Activated CD8-positive, alpha-beta memory T cell treated with anti-CD3 and anti-CD28 coated beads, Interleukin-2, amount 10 ng/mL, durations not matched to agents 7 days and 5 days (primary cell): ENCODE results near the gene KRTAP19-6. TPM values are rescaled to one million over a fixed set of nuclear protein-coding genes. Genes with fewer than 3 reads are reported as not detected.
"Not testable (repeated sequence)": the region's sequence is repeated elsewhere in the genome, so short reads cannot be mapped to it uniquely, and the experiment has no call there.

ENCODE experiments used
- ATAC-seq: fragments of 150-1000 bp; cut with Tn5 transposase; one replicate; pipeline ENCODE4 v1.10.0; 2021; ENCODE audit warnings: moderate library complexity
- CTCF ChIA-PET: fragments of 350-600 bp; sonication (Branson Sonifier 250); formaldehyde crosslinking; loops from one replicate; lab custom pipeline; 2021; ENCODE audit warnings: antibody characterized with exemption; lab: Charles Lee
- DNase-seq: peaks from one replicate; pipeline ENCODE4 v3.0.0-alpha.2; 2020
- H3K27ac Mint-ChIP-seq: one replicate; pipeline ENCODE4 v1.8.0; 2021; ENCODE audit warnings: mild to moderate bottlenecking, mixed read lengths
- H3K27me3 Mint-ChIP-seq: one replicate; pipeline ENCODE4 v1.8.0; 2021; ENCODE audit warnings: mixed read lengths
- H3K36me3 Mint-ChIP-seq: one replicate; pipeline ENCODE4 v1.8.0; 2021; ENCODE audit warnings: mild to moderate bottlenecking, mixed read lengths
- H3K4me1 Mint-ChIP-seq: one replicate; pipeline ENCODE4 v1.8.0; 2021; ENCODE audit warnings: mixed read lengths
- H3K4me3 Mint-ChIP-seq: one replicate; pipeline ENCODE4 v1.8.0; 2021; ENCODE audit warnings: mild to moderate bottlenecking, moderate library complexity, mixed read lengths
- H3K9me3 Mint-ChIP-seq: one replicate; pipeline ENCODE4 v1.8.0; 2022; ENCODE audit warnings: low read depth, mixed read lengths
- total RNA-seq, 2 experiments: library from RNA; stranded (reverse); gene quantifications; one replicate each; pipeline ENCODE4 v1.2.3, GENCODE V29; 2021

KRTAP19-6 gene
- total RNA-seq, 2 experiments from 2014 or later, result not detected

- H3K36me3 Mint-ChIP-seq, result no peaks in the 10 kb centered on the region
- no peaks in the 10 kb centered on the region for H3K9me3 Mint-ChIP-seq
- CTCF ChIA-PET, result no interaction called here
- no peak overlapping the region for H3K4me3 Mint-ChIP-seq
- H3K27me3 Mint-ChIP-seq, result no peaks in the 10 kb centered on the region
- no peaks in the 10 kb centered on the region for H3K4me1 Mint-ChIP-seq
- H3K27ac Mint-ChIP-seq, result no peak overlapping the region
- DNase-seq (no peak), ATAC-seq (no peak)
Observed at GRCh38 chr21:30515681-30516080, 26.0 kb downstream of the KRTAP19-6 start.

DNA sequence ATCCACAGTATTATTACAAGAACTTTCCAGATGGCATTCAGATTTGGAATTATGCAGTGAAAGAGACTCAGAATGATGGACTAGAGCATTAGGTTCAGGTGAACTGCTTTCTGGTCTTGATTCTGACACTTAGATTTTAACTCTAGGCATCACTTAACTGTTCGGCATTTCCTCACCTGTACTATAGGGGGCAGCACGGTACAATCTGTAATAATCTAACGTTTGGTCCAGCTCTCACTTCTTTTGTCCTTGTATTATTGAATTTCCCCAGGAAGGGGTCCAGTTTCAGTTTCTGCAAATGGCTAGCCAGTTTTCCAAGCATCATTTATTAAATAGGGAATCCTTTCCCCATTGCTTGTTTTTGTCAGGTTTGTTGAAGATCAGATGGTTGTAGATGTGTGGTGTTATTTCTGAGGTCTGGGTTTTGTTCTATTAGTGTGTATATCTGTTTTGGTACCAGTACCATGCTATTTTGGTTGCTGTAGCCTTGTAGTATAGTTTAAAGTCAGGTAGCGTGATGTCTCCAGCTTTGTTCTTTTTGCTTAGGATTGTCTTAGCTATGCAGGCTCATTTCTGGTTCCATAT, 36.0 kb downstream of the KRTAP19-6 start:
- CTCF ChIA-PET, result not testable (repeated sequence)

DNA sequence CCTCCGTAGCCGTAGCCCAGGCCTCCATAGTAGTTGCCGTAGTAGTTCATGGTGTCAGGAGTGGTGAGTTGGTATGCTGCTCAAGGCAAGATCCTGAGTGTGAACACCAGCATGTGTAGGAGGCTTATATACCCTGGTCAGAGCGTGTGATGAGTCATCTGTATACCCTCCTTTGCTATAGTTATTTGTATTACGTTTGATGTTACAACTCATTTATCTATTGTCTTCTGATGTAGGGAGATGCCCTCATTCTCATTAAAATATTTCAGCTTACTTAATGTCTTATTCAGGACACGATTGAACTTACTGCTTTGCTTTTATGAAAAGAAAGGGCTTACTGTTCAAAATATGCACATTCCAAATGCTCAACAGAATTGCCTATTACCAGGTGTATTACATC, 39.6 kb downstream of the KRTAP19-6 start, which contains the start of gene KRTAP19-5:
Gene KRTAP19-5 (minus strand): TSS at position 101 of the 400 bp plus-strand sequence. CDS start 51 bp downstream, at position 50.
- Mint-ChIP-seq H3K36me3 (no peaks in the 10 kb centered on the region), H3K4me3 (no peak within 1 kb of the TSS)

More for the DNA sequence above, 36.0 kb downstream of the KRTAP19-6 start:
- not testable (repeated sequence) for H3K27me3 Mint-ChIP-seq, ATAC-seq, H3K9me3 Mint-ChIP-seq, DNase-seq, H3K27ac Mint-ChIP-seq, H3K36me3 Mint-ChIP-seq, H3K4me1 Mint-ChIP-seq, H3K4me3 Mint-ChIP-seq

DNA sequence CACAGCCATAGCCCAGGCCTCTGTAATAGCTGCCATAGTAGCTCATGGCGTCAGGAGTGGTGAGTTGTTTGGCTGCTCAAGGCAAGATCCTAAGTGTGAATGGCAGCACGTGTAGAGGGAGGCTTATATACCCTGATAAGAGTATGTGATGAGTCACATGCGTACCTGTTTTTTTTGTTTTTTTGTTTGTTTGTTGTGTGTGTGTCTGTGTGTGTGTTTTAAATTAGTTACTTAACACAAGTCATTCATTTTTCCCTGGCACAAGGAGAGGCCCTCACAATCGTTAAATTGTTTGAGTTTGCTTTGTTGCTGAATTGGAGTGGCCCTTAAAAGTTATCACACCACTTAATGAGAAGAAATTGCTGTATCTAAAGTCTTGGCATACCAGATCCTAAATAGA, 44.6 kb downstream of the KRTAP19-6 start, which contains the start of gene KRTAP19-4:
Gene KRTAP19-4 (minus strand): TSS at position 101 of the 400 bp plus-strand sequence. CDS start 55 bp downstream, at position 46.
- CTCF ChIA-PET, result no interaction called here
- Mint-ChIP-seq H3K27me3 (no peaks in the 10 kb centered on the region), H3K9me3 (peaks cover 7% of the 10 kb centered on the region), H3K36me3 (no peaks in the 10 kb centered on the region), H3K4me3 (no peak within 1 kb of the TSS), H3K27ac (no peak within 1 kb of the TSS), H3K4me1 (no peaks in the 10 kb centered on the region)
- ATAC-seq (no peak), DNase-seq (no peak)

More for the DNA sequence above, 39.6 kb downstream of the KRTAP19-6 start, which contains the start of gene KRTAP19-5:
- Mint-ChIP-seq H3K9me3 (peaks cover 4% of the 10 kb centered on the region), H3K27ac (no peak within 1 kb of the TSS), H3K4me1 (no peaks in the 10 kb centered on the region), H3K27me3 (no peaks in the 10 kb centered on the region)
- DNase-seq (no peak), ATAC-seq (no peak)
- CTCF ChIA-PET, result no interaction called here

DNA sequence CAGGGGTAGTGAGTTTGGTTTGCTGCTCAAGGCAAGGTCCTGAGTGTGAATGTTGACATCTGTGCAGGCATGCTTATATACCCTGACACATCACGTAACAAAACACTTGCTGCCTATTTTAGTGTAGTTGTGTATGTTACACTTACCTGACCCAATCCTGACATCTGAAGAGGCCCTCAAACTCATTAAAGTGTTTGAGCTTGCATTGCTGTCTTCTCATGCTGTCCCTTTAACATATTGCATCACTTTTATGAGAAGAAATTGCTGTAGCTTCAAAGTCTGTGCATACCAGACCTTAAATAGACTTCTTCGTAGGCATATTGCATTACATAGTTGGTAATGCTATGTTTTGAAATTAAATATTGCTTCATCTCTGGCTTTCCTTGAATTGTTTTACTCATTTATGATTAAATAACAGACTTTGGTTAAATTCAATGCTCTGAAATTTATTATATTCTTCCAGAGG, 49.7 kb downstream of the KRTAP19-6 start, which contains the start of gene KRTAP19-3:
Gene KRTAP19-3 (minus strand): TSS at position 51 of the 466 bp plus-strand sequence. CDS start 56 bp downstream, outside the sequence.
- H3K9me3 Mint-ChIP-seq, result peaks cover 8% of the 10 kb centered on the region
- ATAC-seq, result no peak
- CTCF ChIA-PET, result no interaction called here
- H3K4me3 Mint-ChIP-seq, result no peak within 1 kb of the TSS
- no peak for DNase-seq
- no peaks in the 10 kb centered on the region for H3K27me3 Mint-ChIP-seq
- no peak within 1 kb of the TSS for H3K27ac Mint-ChIP-seq
- no peaks in the 10 kb centered on the region for H3K36me3 Mint-ChIP-seq
- H3K4me1 Mint-ChIP-seq, result no peaks in the 10 kb centered on the region

Other genes starting within 250 kb of the KRTAP19-6 start
- not detected for gene KRTAP26-1, start 221.5 kb downstream of the KRTAP19-6 start, total RNA-seq
- gene KRTAP27-1, start 204.2 kb downstream of the KRTAP19-6 start, total RNA-seq, result not detected
- gene KRTAP23-1, start 193.3 kb downstream of the KRTAP19-6 start, total RNA-seq, result not detected
- gene KRTAP13-2, start 169.6 kb downstream of the KRTAP19-6 start, total RNA-seq, result not detected
- not detected for gene KRTAP13-1, start 145.8 kb downstream of the KRTAP19-6 start, total RNA-seq
- not detected for gene KRTAP13-3, start 115.9 kb downstream of the KRTAP19-6 start, total RNA-seq
- gene KRTAP13-4, start 111.6 kb downstream of the KRTAP19-6 start, total RNA-seq, result not detected
- not detected for gene KRTAP15-1, start 101.6 kb downstream of the KRTAP19-6 start, total RNA-seq
- not detected for gene KRTAP19-1, start 61.5 kb downstream of the KRTAP19-6 start, total RNA-seq
- gene KRTAP19-2, start 54.4 kb downstream of the KRTAP19-6 start, total RNA-seq, result not detected
- gene KRTAP19-3, start 49.9 kb downstream of the KRTAP19-6 start, total RNA-seq, result not detected
- not detected for gene KRTAP19-4, start 44.7 kb downstream of the KRTAP19-6 start, total RNA-seq
- gene KRTAP19-5, start 39.7 kb downstream of the KRTAP19-6 start, total RNA-seq, result not detected
- not detected for gene KRTAP19-7, start 19.4 kb upstream of the KRTAP19-6 start, total RNA-seq
- gene KRTAP22-2, start 48.5 kb upstream of the KRTAP19-6 start, total RNA-seq, result not detected
- not detected for gene KRTAP6-3, start 50.6 kb upstream of the KRTAP19-6 start, total RNA-seq
- gene KRTAP6-2, start 57.0 kb upstream of the KRTAP19-6 start, total RNA-seq, result not detected
- not detected for gene KRTAP22-1, start 59.2 kb upstream of the KRTAP19-6 start, total RNA-seq
- not detected for gene KRTAP6-1, start 72.1 kb upstream of the KRTAP19-6 start, total RNA-seq
- not detected for gene KRTAP20-1, start 74.6 kb upstream of the KRTAP19-6 start, total RNA-seq
- not detected for gene KRTAP20-4, start 78.8 kb upstream of the KRTAP19-6 start, total RNA-seq
- gene KRTAP20-2, start 93.3 kb upstream of the KRTAP19-6 start, total RNA-seq, result not detected
- not detected for gene KRTAP20-3, start 101.0 kb upstream of the KRTAP19-6 start, total RNA-seq
- gene KRTAP21-3, start 176.9 kb upstream of the KRTAP19-6 start, total RNA-seq, result not detected
- gene KRTAP21-2, start 205.4 kb upstream of the KRTAP19-6 start, total RNA-seq, result not detected
- not detected for gene KRTAP21-1, start 213.6 kb upstream of the KRTAP19-6 start, total RNA-seq